ENCODE measurements around the gene TTC33. TPM values are rescaled to one million over a fixed set of nuclear protein-coding genes. Genes with fewer than 3 reads are reported as not detected.
"Not testable (repeated sequence)": the region's sequence is repeated elsewhere in the genome, so short reads cannot be mapped to it uniquely, and the experiment has no call there.

The TTC33 gene
- total and polyA plus RNA-seq, 2 donors: 13.2 to 38.4 TPM

DNA sequence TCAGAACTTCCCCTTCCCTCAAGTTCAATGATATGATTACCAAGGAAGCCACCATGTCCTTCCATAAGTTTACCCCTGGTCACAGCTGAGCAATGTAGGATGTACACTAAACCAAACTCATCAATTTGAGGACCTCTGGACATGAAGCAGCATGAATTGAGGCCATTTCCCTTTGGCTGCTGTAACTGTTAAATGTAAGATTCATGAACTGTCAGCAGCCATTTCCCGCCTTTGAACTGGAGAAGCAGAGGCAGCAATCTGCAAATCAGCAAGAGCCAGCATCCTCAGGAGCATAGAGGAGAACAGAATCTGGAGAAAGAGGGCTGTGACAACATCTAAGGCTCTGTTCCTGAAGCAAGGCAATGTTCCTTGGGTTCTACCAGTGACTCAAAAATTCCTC lies 180.3 kb downstream of the TTC33 start:
- Histone ChIP-seq H3K4me1 (ENCODE audit: insufficient read depth) (no peaks in the 10 kb centered on the region), H3K4me3 (ENCODE audit: low read depth, low read length) (no peak overlapping the region), H3K27ac (ENCODE audit: low read depth) (no peak overlapping the region), H3K36me3 (ENCODE audit: insufficient read depth) (no peaks in the 10 kb centered on the region)
- DNase-seq (ENCODE audit: extremely low spot score): no peak
- 78% methylated on average over 1 of the region's 1 CpG for WGBS

DNA sequence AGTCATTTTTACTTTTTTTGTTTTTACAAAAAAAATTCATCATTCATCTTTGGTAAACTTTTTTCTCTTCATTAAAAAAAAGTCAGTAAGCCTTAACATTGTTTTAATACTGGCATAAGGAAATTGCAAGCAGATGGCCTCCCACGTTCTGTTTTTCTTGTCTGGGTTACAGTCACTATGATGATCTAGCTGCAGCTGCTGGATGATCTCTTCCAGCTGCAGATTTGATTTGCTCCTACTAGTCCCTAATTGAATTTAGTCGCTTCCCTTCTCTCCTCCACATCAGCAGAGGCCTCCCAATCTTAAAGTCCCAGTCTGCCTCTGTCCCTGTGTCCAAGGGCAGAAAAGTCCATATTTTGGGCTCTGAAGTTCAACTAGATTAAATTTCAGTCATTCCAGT lies 182.8 kb downstream of the TTC33 start:
- 25% methylated on average over 2 of the region's 2 CpGs for WGBS
- H3K4me3 ChIP-seq (ENCODE audit: low read depth, low read length): no peak overlapping the region
- H3K4me1 ChIP-seq (ENCODE audit: insufficient read depth): no peaks in the 10 kb centered on the region
- DNase-seq (ENCODE audit: extremely low spot score): no peak
- no peaks in the 10 kb centered on the region for H3K36me3 ChIP-seq (ENCODE audit: insufficient read depth)
- H3K27ac ChIP-seq (ENCODE audit: low read depth): no peak overlapping the region

DNA sequence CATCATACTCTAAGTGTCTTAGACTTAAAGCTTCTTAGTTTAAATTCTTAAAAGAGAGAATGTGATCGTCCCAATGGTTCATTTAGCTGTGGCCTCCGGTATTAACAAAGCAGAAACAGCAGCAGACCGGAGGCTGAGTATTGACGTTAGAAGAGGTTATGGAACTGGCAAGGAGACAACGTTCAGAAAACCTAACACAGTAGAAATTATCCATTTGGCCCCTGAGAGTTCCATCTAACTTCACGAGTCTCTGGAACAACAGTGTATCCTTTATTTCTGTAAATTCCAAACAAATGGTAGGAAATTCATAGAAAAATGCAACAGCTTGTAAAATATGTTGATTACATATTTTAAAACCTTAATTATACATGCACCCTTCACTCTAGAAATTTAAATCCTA lies 183.4 kb downstream of the TTC33 start:
- no peak overlapping the region for H3K4me3 ChIP-seq (ENCODE audit: low read depth, low read length)
- no peaks in the 10 kb centered on the region for H3K4me1 ChIP-seq (ENCODE audit: insufficient read depth)
- H3K36me3 ChIP-seq (ENCODE audit: insufficient read depth): no peaks in the 10 kb centered on the region
- DNase-seq (ENCODE audit: extremely low spot score): no peak
- no peak overlapping the region for H3K27ac ChIP-seq (ENCODE audit: low read depth)
- 53% methylated on average over 6 of the region's 6 CpGs for WGBS

DNA sequence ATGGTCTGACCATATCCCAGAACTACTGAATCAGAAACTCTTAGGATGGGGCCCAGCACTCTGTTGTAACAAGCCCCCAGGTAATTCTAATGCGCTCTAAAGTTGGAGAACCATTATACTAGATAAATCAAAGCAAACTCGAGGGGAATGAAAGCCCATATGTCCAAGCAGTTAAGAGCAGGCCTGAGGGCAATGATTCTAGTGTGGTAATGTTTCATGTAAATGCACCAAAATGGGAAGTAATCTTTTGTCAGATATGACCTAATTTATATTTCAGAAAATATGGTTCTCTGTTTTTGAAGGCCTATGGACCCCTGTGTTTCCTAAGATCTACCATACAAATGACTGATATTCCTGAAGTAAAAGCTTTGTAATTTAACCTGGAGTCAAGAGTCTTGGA lies 184.0 kb downstream of the TTC33 start:
- no peak for DNase-seq (ENCODE audit: extremely low spot score)
- Histone ChIP-seq H3K4me1 (ENCODE audit: insufficient read depth) (no peaks in the 10 kb centered on the region), H3K4me3 (ENCODE audit: low read depth, low read length) (no peak overlapping the region), H3K36me3 (ENCODE audit: insufficient read depth) (no peaks in the 10 kb centered on the region), H3K27ac (ENCODE audit: low read depth) (no peak overlapping the region)
- WGBS: 86% methylated on average over 2 of the region's 2 CpGs

DNA sequence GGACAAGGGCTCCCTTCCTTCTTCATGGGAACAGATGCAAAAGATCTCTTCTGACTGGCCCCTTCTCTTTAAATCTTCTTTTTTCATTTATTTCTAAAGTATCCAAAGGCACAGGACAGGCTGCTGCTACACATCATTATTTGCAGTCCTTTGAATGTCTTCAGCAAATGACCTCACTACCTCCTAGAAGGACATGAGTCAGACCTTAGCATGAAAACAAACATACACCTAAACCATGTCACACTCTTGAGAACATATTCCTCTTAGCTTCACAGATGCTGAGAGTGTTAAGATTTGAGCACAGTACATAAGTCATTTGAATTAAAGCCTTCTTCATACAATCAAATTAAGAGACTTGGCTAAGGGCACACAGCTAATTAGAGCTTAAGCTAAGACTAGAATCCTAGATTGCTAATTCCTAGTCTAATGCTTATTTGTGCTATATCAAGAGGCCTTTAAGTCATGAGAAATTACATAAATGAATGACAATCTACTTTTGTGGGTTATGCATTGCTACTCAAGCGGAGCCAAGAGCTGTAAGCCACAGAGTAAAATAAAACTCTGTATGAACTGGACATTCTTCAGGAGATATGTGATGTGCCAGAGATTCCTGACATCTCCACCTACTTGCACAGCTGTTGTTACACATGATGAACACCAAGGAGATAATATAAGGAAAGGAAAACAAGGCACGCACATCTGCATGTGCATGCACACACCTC lies 185.2 kb downstream of the TTC33 start:
- no peak overlapping the region for H3K4me3 ChIP-seq (ENCODE audit: low read depth, low read length)
- WGBS: 86% methylated on average over 2 of the region's 2 CpGs
- no peak overlapping the region for H3K27ac ChIP-seq (ENCODE audit: low read depth)
- H3K36me3 ChIP-seq (ENCODE audit: insufficient read depth): no peaks in the 10 kb centered on the region
- no peak for DNase-seq (ENCODE audit: extremely low spot score)
- H3K4me1 ChIP-seq (ENCODE audit: insufficient read depth): no peaks in the 10 kb centered on the region

DNA sequence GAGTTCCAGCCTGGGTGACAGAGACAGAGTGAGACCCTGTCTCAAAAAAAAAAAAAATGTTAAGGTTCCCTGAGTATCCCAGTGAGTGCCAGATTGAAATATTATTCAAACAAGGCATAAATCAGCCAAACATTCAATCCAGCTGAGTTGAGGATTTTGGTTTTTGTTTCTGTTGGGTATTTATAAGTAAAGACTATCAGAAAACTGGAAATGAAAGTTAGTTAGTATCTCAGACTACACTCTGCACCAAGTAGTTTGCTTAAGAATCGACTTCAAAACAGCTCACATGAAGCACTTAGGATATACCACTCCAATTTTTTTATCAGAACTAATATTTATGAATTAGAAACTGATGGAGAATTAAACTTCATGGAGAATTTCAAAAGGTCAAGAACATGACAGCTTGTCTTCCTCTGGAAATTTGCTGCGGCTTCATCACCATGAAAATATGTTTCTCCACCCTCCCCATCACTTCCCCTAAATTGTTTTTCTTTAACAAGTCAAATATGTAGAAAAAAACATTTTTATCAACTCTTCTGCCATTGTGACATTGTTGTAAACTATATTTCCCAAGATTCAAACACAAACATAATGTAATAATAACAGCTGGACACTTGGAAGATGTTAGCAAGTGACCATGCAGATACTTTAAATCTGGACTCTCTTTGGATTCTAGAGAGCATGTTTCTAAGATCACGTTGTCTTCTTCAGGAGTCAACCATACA lies 186.1 kb downstream of the TTC33 start:
- no peaks in the 10 kb centered on the region for H3K36me3 ChIP-seq (ENCODE audit: insufficient read depth)
- H3K4me1 ChIP-seq (ENCODE audit: insufficient read depth): no peaks in the 10 kb centered on the region
- WGBS: 39% methylated on average over 3 of the region's 3 CpGs
- H3K4me3 ChIP-seq (ENCODE audit: low read depth, low read length): no peak overlapping the region
- H3K27ac ChIP-seq (ENCODE audit: low read depth): no peak overlapping the region
- no peak for DNase-seq (ENCODE audit: extremely low spot score)

DNA sequence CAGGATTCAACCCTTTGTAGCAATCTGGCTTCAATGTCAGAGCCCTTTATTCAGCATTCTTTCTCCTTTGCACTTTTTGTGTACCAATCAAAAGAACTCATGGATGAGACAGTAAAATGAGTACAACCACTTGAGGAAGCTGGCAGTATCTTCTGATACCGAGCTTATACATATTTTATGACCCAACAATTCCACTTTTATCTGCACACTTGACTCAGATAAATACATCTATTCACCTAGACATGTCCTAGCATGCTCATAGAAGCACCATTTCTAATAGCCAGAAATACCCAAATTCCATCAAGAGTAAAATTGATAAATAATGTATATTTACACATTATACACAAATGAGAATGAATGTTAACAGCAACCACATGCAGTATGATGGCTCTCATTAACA lies 187.2 kb downstream of the TTC33 start:
- DNase-seq (ENCODE audit: extremely low spot score): no peak
- no peaks in the 10 kb centered on the region for H3K36me3 ChIP-seq (ENCODE audit: insufficient read depth)
- 65% methylated on average over 1 of the region's 1 CpG for WGBS
- no peak overlapping the region for H3K27ac ChIP-seq (ENCODE audit: low read depth)
- no peaks in the 10 kb centered on the region for H3K4me1 ChIP-seq (ENCODE audit: insufficient read depth)
- no peak overlapping the region for H3K4me3 ChIP-seq (ENCODE audit: low read depth, low read length)

DNA sequence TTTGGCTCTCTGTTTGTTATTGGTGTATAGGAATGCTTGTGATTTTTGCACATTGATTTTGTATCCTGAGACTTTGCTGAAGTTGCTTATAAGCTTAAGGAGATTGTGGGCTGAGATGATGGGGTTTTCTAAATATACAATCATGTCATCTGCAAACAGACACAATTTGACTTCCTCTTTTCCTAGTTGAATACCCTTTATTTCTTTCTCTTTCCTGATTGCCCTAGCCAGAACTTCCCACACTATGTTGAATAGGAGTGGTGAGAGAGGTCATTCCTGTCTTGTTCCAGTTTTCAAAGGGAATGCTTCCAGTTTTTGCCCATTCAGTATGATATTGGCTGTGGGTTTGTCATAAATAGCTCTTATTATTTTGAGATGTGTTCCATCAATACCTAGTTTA lies 192.6 kb downstream of the TTC33 start:
- not testable (repeated sequence) for H3K4me1 ChIP-seq (ENCODE audit: insufficient read depth); DNase-seq (ENCODE audit: extremely low spot score); H3K36me3 ChIP-seq (ENCODE audit: insufficient read depth); H3K27ac ChIP-seq (ENCODE audit: low read depth); H3K4me3 ChIP-seq (ENCODE audit: low read depth, low read length)

DNA sequence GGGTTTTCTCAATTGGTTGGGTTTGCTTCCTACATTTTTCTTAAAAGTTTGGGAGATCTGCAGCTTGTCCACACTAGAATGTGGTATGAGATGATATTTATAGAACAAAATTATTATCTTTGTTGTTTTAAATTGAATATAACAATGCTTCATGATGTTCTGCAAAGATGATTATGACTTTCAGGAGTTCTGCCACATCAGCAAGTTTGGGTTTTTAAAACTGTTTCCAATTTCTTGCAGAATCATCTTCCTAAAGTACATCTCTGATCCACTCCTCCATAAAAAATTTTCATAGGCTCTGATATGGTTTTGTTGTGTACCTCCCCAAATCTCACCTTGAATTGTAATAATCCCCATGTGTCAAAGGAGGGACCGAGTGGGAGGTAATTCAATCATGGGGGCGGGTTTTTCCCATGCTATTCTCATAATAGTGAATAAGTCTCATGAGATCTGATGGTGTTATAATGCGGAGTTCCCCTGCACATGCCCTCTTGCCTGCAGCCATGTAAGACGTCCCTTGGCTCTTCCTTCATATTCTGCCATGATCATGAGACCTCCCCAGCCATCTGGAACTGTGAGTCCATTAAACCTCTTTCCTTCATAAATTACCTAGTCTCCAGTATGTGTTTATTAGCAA lies 195.2 kb downstream of the TTC33 start:
- WGBS: 83% methylated on average over 4 of the region's 4 CpGs
- H3K36me3 ChIP-seq (ENCODE audit: insufficient read depth): no peaks in the 10 kb centered on the region
- DNase-seq (ENCODE audit: extremely low spot score): no peak
- no peaks in the 10 kb centered on the region for H3K4me1 ChIP-seq (ENCODE audit: insufficient read depth)
- no peak overlapping the region for H3K27ac ChIP-seq (ENCODE audit: low read depth)
- no peak overlapping the region for H3K4me3 ChIP-seq (ENCODE audit: low read depth, low read length)

DNA sequence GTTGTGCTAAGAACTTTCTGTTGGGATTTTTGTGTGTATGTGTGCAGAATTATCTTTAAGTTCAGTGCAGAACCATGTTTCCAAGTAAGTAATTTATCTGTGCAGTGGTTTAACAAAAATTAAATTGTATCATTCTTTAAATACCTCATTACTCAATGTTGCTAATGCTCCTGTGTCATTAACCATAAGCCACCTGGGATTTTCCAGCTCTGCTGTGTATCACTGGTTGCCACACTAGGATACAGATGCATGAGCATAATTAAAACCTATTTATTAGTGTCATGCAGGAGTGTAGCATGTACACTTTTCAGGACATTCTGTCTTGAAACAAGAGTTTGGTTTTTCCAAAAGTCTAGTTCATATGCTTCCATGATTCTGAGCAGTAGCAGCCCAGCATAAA lies 196.5 kb downstream of the TTC33 start:
- H3K4me3 ChIP-seq (ENCODE audit: low read depth, low read length): no peak overlapping the region
- no peaks in the 10 kb centered on the region for H3K4me1 ChIP-seq (ENCODE audit: insufficient read depth)
- no peak for DNase-seq (ENCODE audit: extremely low spot score)
- no peaks in the 10 kb centered on the region for H3K36me3 ChIP-seq (ENCODE audit: insufficient read depth)
- no peak overlapping the region for H3K27ac ChIP-seq (ENCODE audit: low read depth)

DNA sequence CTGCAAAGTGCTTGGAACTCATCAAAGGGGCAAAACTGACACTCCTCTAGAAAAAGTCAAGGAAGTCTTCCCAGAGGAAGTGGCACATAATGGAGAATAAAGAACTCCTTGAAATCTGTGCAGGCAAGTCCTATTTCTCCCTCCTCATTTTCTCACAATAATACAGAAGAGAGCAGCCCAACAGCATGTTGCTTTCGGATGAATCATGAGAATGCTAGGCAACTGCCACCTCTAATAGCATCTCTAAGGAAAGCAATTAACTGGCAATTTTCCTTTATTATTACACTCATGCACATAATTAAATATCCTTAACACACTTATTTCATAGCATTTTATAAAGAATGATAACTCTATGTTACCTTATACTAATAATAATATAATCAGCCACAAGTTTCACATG lies 198.3 kb downstream of the TTC33 start:
- no peak overlapping the region for H3K4me3 ChIP-seq (ENCODE audit: low read depth, low read length)
- no peaks in the 10 kb centered on the region for H3K36me3 ChIP-seq (ENCODE audit: insufficient read depth)
- H3K27ac ChIP-seq (ENCODE audit: low read depth): no peak overlapping the region
- H3K4me1 ChIP-seq (ENCODE audit: insufficient read depth): no peaks in the 10 kb centered on the region
- no peak for DNase-seq (ENCODE audit: extremely low spot score)
- 89% methylated on average over 1 of the region's 1 CpG for WGBS

DNA sequence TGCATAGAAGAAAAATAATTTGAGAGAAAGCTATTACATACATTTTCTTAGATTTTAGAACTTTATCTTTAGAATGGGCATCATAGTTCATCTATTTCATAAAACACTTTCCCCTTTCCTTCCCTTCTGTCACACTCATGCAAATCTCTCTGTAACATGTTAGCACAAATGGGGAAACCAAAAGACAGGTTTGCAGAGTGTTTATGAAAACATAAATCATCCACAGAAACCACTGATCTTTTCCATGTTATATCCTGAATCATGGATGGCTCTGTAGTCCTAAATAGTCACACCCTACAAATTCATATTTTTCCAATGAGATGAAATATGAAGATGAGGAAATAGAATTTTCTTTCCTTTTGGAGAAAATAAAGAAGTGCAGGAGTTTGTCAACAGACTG lies 198.9 kb downstream of the TTC33 start:
- Histone ChIP-seq H3K4me1 (ENCODE audit: insufficient read depth) (no peaks in the 10 kb centered on the region), H3K27ac (ENCODE audit: low read depth) (no peak overlapping the region), H3K4me3 (ENCODE audit: low read depth, low read length) (no peak overlapping the region), H3K36me3 (ENCODE audit: insufficient read depth) (no peaks in the 10 kb centered on the region)
- no peak for DNase-seq (ENCODE audit: extremely low spot score)

DNA sequence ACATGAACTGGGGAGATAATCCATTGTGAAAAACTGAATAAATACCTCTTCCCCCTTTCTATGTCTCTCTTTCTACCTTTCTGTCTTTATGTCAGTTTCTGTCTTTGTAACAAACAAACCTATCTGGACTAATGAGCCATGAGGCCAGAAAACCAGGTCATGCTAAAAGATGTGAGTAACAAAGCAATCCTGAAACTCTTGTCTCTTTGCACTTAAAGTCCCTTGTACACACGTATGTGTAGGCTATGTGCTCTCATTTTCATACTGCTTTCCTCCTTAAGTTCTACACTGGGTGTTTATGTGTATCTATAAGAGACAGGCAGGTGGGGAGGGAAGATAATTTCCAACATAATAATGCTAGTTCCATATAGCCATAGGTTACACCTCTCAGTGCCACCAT lies 199.9 kb downstream of the TTC33 start:
- 81% methylated on average over 1 of the region's 1 CpG for WGBS

DNA sequence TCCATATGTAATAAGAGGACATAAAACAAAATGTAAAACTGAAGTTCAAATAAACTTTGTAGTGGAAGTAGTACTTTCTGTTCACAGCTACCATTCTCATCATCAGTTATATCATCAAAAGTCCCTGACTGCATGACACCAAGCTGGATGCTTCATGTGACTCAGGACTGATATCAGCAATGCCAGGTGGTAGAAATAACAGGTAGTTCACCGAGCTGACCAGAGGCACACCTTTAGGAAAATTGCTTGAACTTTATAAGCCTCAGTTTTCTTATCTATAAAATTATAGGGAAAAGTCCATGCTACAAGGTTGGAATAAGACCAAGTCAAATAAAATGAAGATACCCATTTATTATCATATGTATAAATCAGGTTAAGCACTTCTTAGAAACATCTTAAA lies 200.9 kb downstream of the TTC33 start:
- DNase-seq (ENCODE audit: extremely low spot score): no peak
- Histone ChIP-seq H3K36me3 (ENCODE audit: insufficient read depth) (no peaks in the 10 kb centered on the region), H3K4me3 (ENCODE audit: low read depth, low read length) (no peak overlapping the region), H3K27ac (ENCODE audit: low read depth) (no peak overlapping the region), H3K4me1 (ENCODE audit: insufficient read depth) (no peaks in the 10 kb centered on the region)
- 72% methylated on average over 1 of the region's 1 CpG for WGBS

More for the DNA sequence above, 199.9 kb downstream of the TTC33 start:
- Histone ChIP-seq H3K4me1 (ENCODE audit: insufficient read depth) (no peaks in the 10 kb centered on the region), H3K4me3 (ENCODE audit: low read depth, low read length) (no peak overlapping the region), H3K36me3 (ENCODE audit: insufficient read depth) (no peaks in the 10 kb centered on the region), H3K27ac (ENCODE audit: low read depth) (no peak overlapping the region)
- no peak for DNase-seq (ENCODE audit: extremely low spot score)
